Right renal pelvis (tissue), 4 donors: ENCODE results near the gene KRI1. TPM values are rescaled to one million over a fixed set of nuclear protein-coding genes. Genes with fewer than 3 reads are reported as not detected.

Experiments used
- polyA plus RNA-seq, 4 donors: library from polyadenylated mRNA; unstranded; fragments of 120-200 nt; gene quantifications; one replicate each; pipeline ENCODE4 v1.2.1, GENCODE V29; 2013; ENCODE audit not compliant: insufficient read length in 4 of 4

KRI1 gene
- polyA plus RNA-seq, 4 donors: 30.9 to 35.5 (median 32.4) TPM

Other genes with a start within 250 kb of the KRI1 start
- 10 to 100 TPM; 18.6 to 25.9 (median 20.7) TPM for gene FDX2, start 250.0 kb downstream of the KRI1 start, polyA plus RNA-seq
- 10 to 100 TPM; 27.3 to 40.6 (median 31.2) TPM for gene RAVER1, start 232.5 kb downstream of the KRI1 start, polyA plus RNA-seq
- gene ICAM3, start 226.4 kb downstream of the KRI1 start, polyA plus RNA-seq: 10 to 100 TPM in 1 of 4 donors, 1 to 10 TPM in 3; 7.8 to 11.3 (median 8.9) TPM
- gene TYK2, start 185.4 kb downstream of the KRI1 start, polyA plus RNA-seq: 100 to 1,000 TPM; 103 to 130 (median 109) TPM
- 100 to 1,000 TPM; 135 to 170 (median 137) TPM for gene CDC37, start 162.5 kb downstream of the KRI1 start, polyA plus RNA-seq
- gene PDE4A, start 145.5 kb downstream of the KRI1 start, polyA plus RNA-seq: 1 to 10 TPM; 1.7 to 3.4 (median 2.7) TPM
- 10 to 100 TPM; 70.0 to 86.6 (median 79.0) TPM for gene KEAP1, start 62.7 kb downstream of the KRI1 start, polyA plus RNA-seq
- 1 to 10 TPM; 1.6 to 2.0 (median 1.6) TPM for gene S1PR5, start 48.6 kb downstream of the KRI1 start, polyA plus RNA-seq
- gene ATG4D, start 22.1 kb downstream of the KRI1 start, polyA plus RNA-seq: 10 to 100 TPM; 30.2 to 39.2 (median 35.0) TPM
- gene CDKN2D, start 3.0 kb upstream of the KRI1 start, polyA plus RNA-seq: 10 to 100 TPM; 10.7 to 12.3 (median 11.8) TPM
- 10 to 100 TPM; 43.0 to 56.7 (median 47.6) TPM for gene AP1M2, start 21.3 kb upstream of the KRI1 start, polyA plus RNA-seq
- 100 to 1,000 TPM; 200 to 221 (median 213) TPM for gene SLC44A2, start 59.5 kb upstream of the KRI1 start, polyA plus RNA-seq
- gene ILF3, start 88.3 kb upstream of the KRI1 start, polyA plus RNA-seq: 100 to 1,000 TPM; 275 to 291 (median 278) TPM
- gene QTRT1, start 135.4 kb upstream of the KRI1 start, polyA plus RNA-seq: 10 to 100 TPM; 42.4 to 67.3 (median 46.2) TPM
- gene DNM2, start 152.1 kb upstream of the KRI1 start, polyA plus RNA-seq: 100 to 1,000 TPM; 130 to 145 (median 136) TPM